ENCODE measurements around the gene FAM20C. TPM values are rescaled to one million over a fixed set of nuclear protein-coding genes. Genes with fewer than 3 reads are reported as not detected.

The FAM20C gene
- total RNA-seq, 1 donor from 2014 or later: 42.9 TPM

- TF ChIP-seq CTCF (IDR thresholded peaks at IDR 0.05): no peak
- ATAC-seq (no peak), DNase-seq (peak; percentile 44)
- no peak overlapping the region for H3K27ac ChIP-seq
- no peaks in the 10 kb centered on the region for H3K9me3 ChIP-seq
- H3K4me1 ChIP-seq: peaks cover 9% of the 10 kb centered on the region
- H3K27me3 ChIP-seq (ENCODE audit: low read depth): no peaks in the 10 kb centered on the region
- no peaks in the 10 kb centered on the region for H3K36me3 ChIP-seq
- intact Hi-C loops (cut with DNase I): no loop called here
- no peak overlapping the region for H3K4me3 ChIP-seq
These were observed 36.0 kb upstream of the FAM20C start for GRCh38 chr7:156111-157007.

- no peak for TF ChIP-seq CTCF (IDR thresholded peaks at IDR 0.05)
- peaks cover 9% of the 10 kb centered on the region for H3K4me1 ChIP-seq
- DNase-seq: no peak
- no peak overlapping the region for H3K4me3 ChIP-seq
- H3K9me3 ChIP-seq: no peaks in the 10 kb centered on the region
- intact Hi-C loops (cut with DNase I): no loop called here
- no peak overlapping the region for H3K27ac ChIP-seq
- no peaks in the 10 kb centered on the region for H3K36me3 ChIP-seq
- no peaks in the 10 kb centered on the region for H3K27me3 ChIP-seq (ENCODE audit: low read depth)
- no peak for ATAC-seq
These were observed 35.4 kb upstream of the FAM20C start for GRCh38 chr7:157008-157310.

GRCh38 chr7:157771-158625, 34.4 kb upstream of the FAM20C start:
- TF ChIP-seq CTCF (IDR thresholded peaks at IDR 0.05): no peak
- H3K9me3 ChIP-seq: no peaks in the 10 kb centered on the region
- no peak for ATAC-seq
- peaks cover 9% of the 10 kb centered on the region for H3K4me1 ChIP-seq
- H3K36me3 ChIP-seq: no peaks in the 10 kb centered on the region
- no peak overlapping the region for H3K4me3 ChIP-seq
- no peak overlapping the region for H3K27ac ChIP-seq
- intact Hi-C loops (cut with DNase I): no loop called here
- H3K27me3 ChIP-seq (ENCODE audit: low read depth): no peaks in the 10 kb centered on the region
- DNase-seq: no peak

GRCh38 chr7:158771-159170, 33.6 kb upstream of the FAM20C start:
- no peak for TF ChIP-seq CTCF (IDR thresholded peaks at IDR 0.05)
- Histone ChIP-seq H3K4me1 (peaks cover 9% of the 10 kb centered on the region), H3K4me3 (no peak overlapping the region), H3K27ac (no peak overlapping the region), H3K36me3 (no peaks in the 10 kb centered on the region), H3K27me3 (ENCODE audit: low read depth) (no peaks in the 10 kb centered on the region), H3K9me3 (no peaks in the 10 kb centered on the region)
- no peak for ATAC-seq
- intact Hi-C loops (cut with DNase I): no loop called here
- no peak for DNase-seq

GRCh38 chr7:159370-160270, 32.8 kb upstream of the FAM20C start:
- no peaks in the 10 kb centered on the region for H3K27me3 ChIP-seq (ENCODE audit: low read depth)
- ATAC-seq (no peak), DNase-seq (peak; percentile 32)
- no peaks in the 10 kb centered on the region for H3K36me3 ChIP-seq
- no peaks in the 10 kb centered on the region for H3K9me3 ChIP-seq
- intact Hi-C loops (cut with DNase I): no loop called here
- peaks cover 9% of the 10 kb centered on the region for H3K4me1 ChIP-seq
- no peak overlapping the region for H3K4me3 ChIP-seq
- H3K27ac ChIP-seq: no peak overlapping the region
- no peak for TF ChIP-seq CTCF (IDR thresholded peaks at IDR 0.05)

Measured in lower lobe of right lung (tissue), 2 donors.